GM21515 (cell line): ENCODE measurements around the gene TAMM41.
"Not testable (repeated sequence)": the region's sequence is repeated elsewhere in the genome, so short reads cannot be mapped to it uniquely, and the experiment has no call there.

Source experiments
- ATAC-seq: cut with Tn5 transposase; IDR thresholded peaks from one replicate; pipeline ENCODE4 v1.9.1; 2021; ENCODE audit not compliant: unreplicated experiment

TAMM41 gene

GRCh38 chr3:11818033-11818432, 28.7 kb downstream of the TAMM41 start:
- ATAC-seq, result no peak

- no peak for ATAC-seq
These were observed 31.6 kb downstream of the TAMM41 start for GRCh38 chr3:11815111-11815510.

DNA sequence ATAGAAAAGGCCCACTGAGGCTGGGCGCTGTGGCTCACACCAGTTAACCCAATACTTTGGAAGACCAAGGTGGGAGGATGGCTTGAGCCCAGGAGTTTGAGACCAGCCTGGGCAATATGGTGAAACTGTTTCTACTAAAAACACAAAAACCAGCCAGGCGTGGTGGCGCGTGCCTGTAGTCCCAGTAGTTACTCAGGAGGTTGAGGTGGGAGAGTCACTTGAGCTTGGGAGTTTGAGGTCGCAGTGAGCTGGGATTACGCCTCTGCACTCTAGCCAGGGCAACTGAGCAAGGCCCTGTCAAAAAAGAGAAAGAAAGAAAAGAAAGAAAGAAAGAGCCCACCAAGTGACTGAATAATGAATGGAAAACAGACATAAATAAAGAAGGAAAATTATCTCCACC, 32.0 kb downstream of the TAMM41 start:
- ATAC-seq, result no peak

GRCh38 chr3:11810276-11810675, 36.4 kb downstream of the TAMM41 start:
- ATAC-seq, result no peak

DNA sequence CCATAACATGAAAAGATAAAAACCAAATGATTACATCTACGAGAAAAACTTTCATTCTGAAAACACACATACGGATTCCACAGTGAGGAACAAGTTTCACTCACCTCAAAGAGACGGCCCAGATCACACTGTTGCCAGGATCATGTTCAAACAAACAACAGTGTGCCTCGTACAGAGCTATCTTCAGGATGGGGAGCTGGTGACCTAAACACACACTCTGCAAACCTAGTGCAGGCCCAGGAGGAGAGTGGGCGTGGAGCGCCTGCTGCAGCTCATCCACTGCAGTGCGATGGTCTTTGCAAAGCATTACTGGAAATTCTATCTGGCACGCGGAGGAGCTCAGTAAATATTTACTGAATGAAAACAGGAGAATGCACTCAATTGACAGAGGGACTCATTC, 38.5 kb downstream of the TAMM41 start:
- no peak for ATAC-seq

DNA sequence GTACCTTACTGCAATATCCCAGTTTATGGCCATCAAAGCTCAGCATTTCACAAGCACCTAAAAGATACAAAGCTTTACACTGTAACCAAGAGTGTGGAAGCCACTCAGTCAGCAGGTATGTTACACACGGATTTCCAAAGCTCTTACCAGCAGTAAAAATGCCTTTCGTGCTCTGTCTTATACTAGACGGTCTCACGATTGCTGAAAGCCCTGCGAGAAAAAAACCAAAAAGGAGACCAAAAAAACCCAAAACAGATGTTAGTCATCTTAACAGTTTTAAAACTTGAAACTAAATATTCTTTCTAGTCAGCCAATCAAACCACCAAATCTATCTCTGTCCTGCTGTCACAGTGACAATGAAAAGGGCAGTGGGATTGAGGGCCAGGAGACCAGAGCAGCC, 39.0 kb downstream of the TAMM41 start:
- no peak for ATAC-seq

- no peak for ATAC-seq
These were observed 41.0 kb downstream of the TAMM41 start for GRCh38 chr3:11805716-11806115.

DNA sequence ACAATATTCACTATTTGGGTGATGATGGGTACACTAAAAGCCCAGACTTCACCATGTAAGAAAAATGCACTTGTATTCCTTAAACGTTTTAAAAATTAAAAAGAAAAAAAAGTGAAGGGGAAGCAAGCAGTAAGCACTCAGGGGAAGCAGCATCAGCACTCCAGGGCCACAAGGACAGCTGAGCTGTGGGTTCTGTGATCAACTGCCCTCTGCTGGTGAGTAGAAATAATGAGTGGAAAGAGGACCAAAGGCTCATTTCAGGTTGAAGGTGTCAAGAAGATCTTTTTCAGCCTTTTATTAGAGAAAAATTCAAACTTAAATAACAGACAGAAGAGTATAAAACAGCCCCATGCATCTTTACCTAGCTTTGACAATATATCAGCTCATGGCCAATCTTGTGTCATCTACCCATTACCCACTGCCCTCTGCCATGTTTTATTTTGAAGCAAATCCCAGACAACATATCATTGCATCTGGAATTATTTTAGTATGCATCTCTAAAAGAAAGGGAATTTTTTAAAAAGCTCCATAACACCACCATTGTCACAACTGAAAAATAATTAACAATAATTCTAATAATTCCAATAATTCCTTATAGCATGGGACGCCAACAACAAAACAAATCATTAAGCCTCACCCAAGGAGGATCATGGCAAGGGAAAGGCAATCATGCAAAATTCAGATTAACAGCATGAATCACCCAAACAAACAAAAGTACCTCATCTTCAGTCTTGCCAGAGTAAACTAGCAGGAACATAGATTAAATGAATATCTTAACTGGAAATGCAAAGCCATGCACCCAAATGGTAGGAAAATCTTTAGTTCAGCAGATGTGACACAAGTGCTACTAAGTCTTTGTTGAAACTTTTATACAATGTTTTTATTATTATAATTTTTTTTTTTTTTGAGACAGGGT, 42.5 kb downstream of the TAMM41 start:
- peak; percentile 75 for ATAC-seq

DNA sequence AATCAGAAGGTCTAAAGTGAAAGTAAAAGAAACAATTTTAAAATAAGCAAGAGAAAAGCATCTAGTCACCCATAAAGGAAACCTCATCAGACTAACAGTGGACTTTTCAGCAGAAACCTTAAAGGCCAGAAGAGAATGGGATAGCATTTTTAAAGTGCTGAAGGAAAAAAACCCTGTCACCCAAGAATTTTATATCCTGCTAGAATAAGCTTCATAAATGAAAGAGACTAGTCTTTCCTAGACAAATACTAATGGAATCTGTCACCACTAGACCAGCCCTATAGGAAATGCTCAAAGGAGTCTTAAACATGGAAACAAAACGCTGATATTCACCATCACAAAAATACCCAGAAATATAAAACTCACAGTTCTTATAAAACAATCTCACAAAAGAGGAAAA, 46.9 kb downstream of the TAMM41 start:
- no peak for ATAC-seq

- ATAC-seq, result no peak
These were observed 51.8 kb downstream of the TAMM41 start for GRCh38 chr3:11794927-11795326.

DNA sequence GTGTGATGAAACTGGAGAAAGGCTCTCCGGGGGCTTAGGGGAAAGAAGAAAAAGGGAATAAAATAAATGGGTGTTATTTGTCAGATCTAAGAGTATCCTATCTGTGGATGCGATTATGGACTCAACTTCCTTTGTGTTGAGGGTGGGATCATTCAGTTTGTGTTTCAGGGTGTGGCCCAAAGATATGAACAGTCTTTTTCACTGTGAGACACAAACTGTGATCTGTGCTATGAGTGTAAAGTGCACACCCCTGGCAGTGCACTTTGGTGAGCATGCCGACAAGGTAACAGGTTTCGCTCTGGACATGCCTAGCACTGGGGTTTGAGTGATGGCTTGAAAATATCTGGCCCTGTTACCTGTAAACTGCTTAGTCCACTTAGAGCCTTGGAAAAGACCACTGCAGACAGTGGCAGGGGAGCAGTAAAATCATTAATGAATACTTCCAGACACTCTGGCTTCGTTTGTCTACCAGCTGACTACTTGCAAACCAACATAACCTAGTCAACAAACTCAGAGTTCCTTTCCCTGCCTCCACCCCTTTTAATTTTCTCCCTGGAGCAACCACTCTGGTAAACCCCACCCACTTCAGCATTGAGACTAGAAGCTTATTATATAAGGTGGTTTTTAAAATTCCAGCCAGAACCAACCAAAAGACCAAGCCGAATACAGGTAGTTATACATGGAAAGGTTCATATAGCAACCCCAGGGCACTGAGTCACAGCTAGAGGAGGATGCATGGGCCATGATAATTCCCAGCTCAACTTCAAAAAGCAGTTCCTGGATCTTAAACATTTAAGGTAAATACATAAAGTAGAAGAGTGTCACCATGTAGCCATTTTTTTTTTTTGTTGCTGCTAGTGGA, 55.1 kb downstream of the TAMM41 start:
- ATAC-seq, result no peak

DNA sequence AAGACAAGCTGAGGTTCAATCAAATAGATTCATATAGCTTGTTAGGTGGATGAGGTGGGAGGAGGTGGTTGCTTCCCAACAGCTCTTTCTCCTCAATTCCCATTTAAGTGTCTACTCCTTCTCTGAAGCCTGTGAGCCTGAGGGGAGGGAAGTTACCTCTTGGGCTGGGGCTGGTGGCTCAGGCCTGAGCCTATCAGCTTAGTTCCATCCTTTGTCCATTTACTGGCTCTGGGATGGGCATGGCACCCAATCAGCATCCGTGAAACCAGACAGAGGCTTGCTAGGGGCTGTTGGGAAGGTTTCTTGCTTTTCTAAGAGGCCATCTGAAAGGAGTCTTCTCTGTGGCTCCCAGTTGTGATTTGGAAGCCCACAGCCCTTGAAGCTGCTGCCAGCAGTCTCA, 57.3 kb downstream of the TAMM41 start:
- no peak for ATAC-seq

DNA sequence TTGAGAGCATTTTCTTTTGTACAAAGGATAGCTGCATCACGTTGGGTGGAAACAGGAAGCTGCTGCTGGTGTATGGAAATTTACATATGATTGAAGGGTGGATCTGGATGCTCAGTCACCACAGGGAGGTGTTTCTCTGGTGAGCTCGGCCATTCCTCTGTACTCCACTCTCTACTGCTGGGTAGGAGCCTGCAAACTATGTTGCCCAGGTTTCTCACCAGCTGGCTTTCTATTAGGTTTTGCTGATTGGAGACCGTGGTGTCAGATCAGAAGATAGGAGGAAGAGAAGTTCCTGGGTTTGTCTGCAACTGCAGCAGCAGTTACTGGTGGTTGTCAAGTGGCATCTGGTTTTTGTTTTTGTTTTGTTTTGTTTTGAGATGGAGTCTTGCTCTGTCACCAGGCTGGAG, 61.7 kb downstream of the TAMM41 start:
- no peak for ATAC-seq

GRCh38 chr3:11780341-11780740, 66.3 kb downstream of the TAMM41 start:
- ATAC-seq, result no peak

GRCh38 chr3:11779626-11780025, 67.1 kb downstream of the TAMM41 start:
- no peak for ATAC-seq

DNA sequence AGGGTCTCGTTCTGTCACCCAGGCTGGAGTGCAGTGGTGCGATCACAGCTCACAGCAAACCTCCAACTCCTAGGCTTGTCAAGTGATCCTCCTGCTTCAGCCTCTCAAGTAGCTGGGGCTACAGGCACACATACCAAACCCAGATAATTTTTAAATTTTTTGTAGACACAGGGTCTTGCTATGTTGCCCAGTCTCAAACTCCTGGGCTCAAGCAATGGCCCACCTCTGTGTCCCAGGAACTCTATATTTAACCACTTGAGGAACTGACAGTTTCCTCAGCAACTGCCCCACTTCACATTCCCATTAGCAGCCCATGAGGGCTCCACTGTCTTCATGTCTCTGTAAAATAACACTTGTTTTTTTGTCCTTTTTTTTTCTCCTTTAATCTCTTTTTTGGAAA, 68.4 kb downstream of the TAMM41 start:
- no peak for ATAC-seq

- no peak for ATAC-seq
These were observed 70.3 kb downstream of the TAMM41 start for GRCh38 chr3:11776346-11776745.

DNA sequence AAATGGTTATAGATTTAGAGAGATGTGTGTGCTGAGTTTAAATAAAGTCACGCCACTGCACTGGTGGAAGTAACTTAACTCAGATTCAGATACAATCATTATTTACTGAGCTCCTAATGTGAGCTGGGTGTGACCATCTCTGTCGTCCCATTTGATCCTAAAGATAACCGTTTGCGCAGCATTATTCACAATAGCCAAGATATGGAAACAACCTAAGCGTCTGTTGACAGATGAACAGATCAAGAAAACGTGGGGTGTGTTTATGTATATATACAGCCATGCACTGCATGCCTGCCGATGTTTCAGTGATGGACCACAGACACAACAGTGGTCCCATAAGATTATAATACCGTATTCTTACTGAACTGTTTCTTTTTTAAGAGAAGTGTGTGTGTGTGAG, 71.2 kb downstream of the TAMM41 start:
- ATAC-seq, result no peak

- ATAC-seq, result no peak
These were observed 72.3 kb downstream of the TAMM41 start for GRCh38 chr3:11774296-11774877.

DNA sequence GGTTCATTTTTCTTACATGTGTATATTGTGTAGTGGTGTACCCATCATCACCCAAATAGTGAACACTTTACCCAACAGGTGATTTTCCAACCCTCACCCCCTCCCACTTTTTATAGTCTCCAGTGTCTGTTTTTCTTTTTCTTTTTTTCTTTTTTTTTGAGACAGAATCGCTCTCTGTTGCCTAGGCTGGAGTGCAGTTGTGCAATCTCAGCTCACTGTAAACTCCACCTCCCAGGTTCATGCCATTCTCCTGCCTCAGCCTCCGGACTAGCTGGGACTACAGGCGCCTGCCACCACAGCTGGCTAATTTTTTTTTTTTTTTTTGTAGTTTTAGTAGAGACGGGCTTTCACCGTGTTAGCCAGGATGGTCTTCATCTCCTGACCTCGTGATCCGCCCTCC, 74.8 kb downstream of the TAMM41 start:
- not testable (repeated sequence) for ATAC-seq

GRCh38 chr3:11770477-11771391, 76.0 kb downstream of the TAMM41 start:
- ATAC-seq, result peak; percentile 98
